IMR-90 (cell line): ENCODE data around the gene EMILIN2. TPM values are rescaled to one million over a fixed set of nuclear protein-coding genes. Genes with fewer than 3 reads are reported as not detected.

Source experiments
- ATAC-seq: fragments of 200-7000 bp; cut with Tn5 transposase; 2 replicates; pipeline ENCODE4 v1.9.1; 2020; ENCODE audit warnings: low read depth, mild to moderate bottlenecking, moderate library complexity
- BruUV-seq: library from RNA; stranded (reverse); fragments of 400-500 nt; replicated peaks from 2 replicates; lab custom pipeline; 2021; lab: Mats Ljungman, UMichigan
- CTCF ChIA-PET: fragments of 300-600 bp; formaldehyde crosslinking; extraction: SDS; loops from one replicate; lab custom pipeline; 2021; ENCODE audit warnings: antibody characterized with exemption; lab: Yijun Ruan, JAX
- POLR2A ChIA-PET: fragments of 300-600 bp; sonication (Branson Sonifier 250); formaldehyde crosslinking; loops from one replicate; lab custom pipeline; 2022; ENCODE audit warnings: antibody characterized with exemption; ENCODE audit not compliant: unreplicated experiment; lab: Charles Lee
- DNase-seq: peaks from one replicate; pipeline ENCODE4 v3.0.0; 2013
- H2AFZ ChIP-seq: replicated peaks from 2 replicates; pipeline ENCODE3; 2013; ENCODE audit warnings: low read length, mild to moderate bottlenecking; ENCODE audit not compliant: poor library complexity
- H2AK5ac ChIP-seq: 2 replicates; pipeline ENCODE4 v1.6.1; 2013; ENCODE audit warnings: low read depth, low read length, inconsistent platforms
- H2AK9ac ChIP-seq: replicated peaks from 2 replicates; pipeline ENCODE3; 2013; ENCODE audit warnings: mild to moderate bottlenecking, low read depth, low read length, moderate library complexity; ENCODE audit not compliant: poor library complexity
- H2BK120ac ChIP-seq: 2 replicates; pipeline ENCODE4 v1.6.1; 2013; ENCODE audit warnings: low read depth, low read length, inconsistent platforms
- H2BK15ac ChIP-seq: 3 replicates; pipeline ENCODE4 v1.6.1; 2013; ENCODE audit warnings: low read depth, low read length, inconsistent platforms
- H2BK20ac ChIP-seq: 2 replicates; pipeline ENCODE4 v1.6.1; 2013; ENCODE audit warnings: low read depth, mild to moderate bottlenecking, inconsistent platforms, low read length, moderate library complexity
- H2BK5ac ChIP-seq: 2 replicates; pipeline ENCODE4 v1.6.1; 2013; ENCODE audit warnings: mild to moderate bottlenecking, low read depth, low read length, inconsistent platforms; ENCODE audit not compliant: poor library complexity, severe bottlenecking
- H3K14ac ChIP-seq: replicated peaks from 2 replicates; pipeline ENCODE4 v1.6.1; 2013; ENCODE audit warnings: low read depth, low read length, inconsistent platforms
- H3K18ac ChIP-seq: 2 replicates; pipeline ENCODE4 v1.6.1; 2013; ENCODE audit warnings: low read depth, low read length, control low read depth
- H3K23ac ChIP-seq: 2 replicates; pipeline ENCODE4 v1.6.1; 2013; ENCODE audit warnings: low read depth, low read length, inconsistent platforms
- H3K27ac ChIP-seq: 2 replicates; pipeline ENCODE4 v1.5.1; 2013; ENCODE audit warnings: mild to moderate bottlenecking, control low read depth, low read length; ENCODE audit not compliant: insufficient read depth
- H3K27me3 ChIP-seq: 2 replicates; pipeline ENCODE4 v1.6.1; 2013; ENCODE audit warnings: low read length; ENCODE audit not compliant: control insufficient read depth, insufficient read depth
- H3K36me3 ChIP-seq: 2 replicates; pipeline ENCODE4 v1.6.1; 2013; ENCODE audit warnings: low read length, mixed read lengths; ENCODE audit not compliant: control insufficient read depth, insufficient read depth
- H3K4ac ChIP-seq: 2 replicates; pipeline ENCODE4 v1.6.1; 2013; ENCODE audit warnings: low read depth, low read length, inconsistent platforms
- H3K4me1 ChIP-seq: 2 replicates; pipeline ENCODE4 v1.6.1; 2013; ENCODE audit warnings: low read length, mixed read lengths; ENCODE audit not compliant: control insufficient read depth, insufficient read depth
- H3K4me2 ChIP-seq: 2 replicates; pipeline ENCODE4 v1.6.1; 2013; ENCODE audit warnings: low read depth, mild to moderate bottlenecking, control low read depth, low read length, moderate library complexity
- H3K4me3 ChIP-seq: 2 replicates; pipeline ENCODE4 v1.5.1; 2013; ENCODE audit warnings: low read depth, mild to moderate bottlenecking, control low read depth, low read length, moderate library complexity; ENCODE audit not compliant: insufficient read depth
- H3K56ac ChIP-seq: 2 replicates; pipeline ENCODE4 v1.6.1; 2013; ENCODE audit warnings: low read length, inconsistent platforms; ENCODE audit not compliant: insufficient read depth; ENCODE audit errors: extremely low read depth
- H3K79me1 ChIP-seq, 2 experiments: 2 replicates each; pipeline ENCODE4 v1.6.1; 2013; ENCODE audit warnings: low read length in 2 of 2, inconsistent platforms in 1 of 2, low read depth in 1 of 2
- H3K9ac ChIP-seq: 2 replicates; pipeline ENCODE4 v1.6.1; 2013; ENCODE audit warnings: low read depth, low read length, control low read depth
- H3K9me1 ChIP-seq: 2 replicates; pipeline ENCODE4 v1.6.1; 2013; ENCODE audit warnings: low read length, inconsistent platforms; ENCODE audit not compliant: insufficient read depth
- H3K9me3 ChIP-seq: 2 replicates; pipeline ENCODE4 v1.6.1; 2013; ENCODE audit warnings: low read length; ENCODE audit not compliant: control insufficient read depth, insufficient read depth
- H4K20me1 ChIP-seq: 2 replicates; pipeline ENCODE4 v1.6.1; 2013; ENCODE audit warnings: low read length, inconsistent platforms; ENCODE audit not compliant: insufficient read depth
- H4K5ac ChIP-seq: 2 replicates; pipeline ENCODE4 v1.6.1; 2013; ENCODE audit warnings: mild to moderate bottlenecking, low read depth, low read length, control low read depth
- H4K8ac ChIP-seq, 2 experiments: 2 replicates each; pipeline ENCODE4 v1.6.1; 2013; ENCODE audit warnings: low read depth in 2 of 2, low read length in 2 of 2, control low read depth in 1 of 2, inconsistent platforms in 1 of 2
- H4K91ac ChIP-seq: 2 replicates; pipeline ENCODE4 v1.6.1; 2013; ENCODE audit warnings: low read depth, low read length, inconsistent platforms; ENCODE audit not compliant: insufficient read depth
- FOS ChIP-seq: fragments of 150-350 bp; IDR thresholded peaks from 2 replicates; pipeline ENCODE4 v1.6.1; 2016; ENCODE audit warnings: low read depth, low read length
- MAFK ChIP-seq: IDR thresholded peaks from 2 replicates; pipeline ENCODE4 v1.6.1; 2012; ENCODE audit warnings: low read depth, low read length, improper control_type of control experiment
- MXI1 ChIP-seq: IDR thresholded peaks from 2 replicates; pipeline ENCODE4 v1.6.1; 2012; ENCODE audit warnings: low read depth, mild to moderate bottlenecking, low read length, moderate library complexity, borderline replicate concordance
- RFX5 ChIP-seq: IDR thresholded peaks from 2 replicates; pipeline ENCODE4 v1.8.0; 2012; ENCODE audit warnings: low read depth, mild to moderate bottlenecking, low read length, moderate library complexity
- SMC3 ChIP-seq: fragments of 150-350 bp; IDR thresholded peaks from 2 replicates; pipeline ENCODE4 v1.6.1; 2016; ENCODE audit warnings: low read depth, mild to moderate bottlenecking, antibody characterized with exemption, low read length, moderate library complexity
- WGBS, 2 experiments: methylation state at CpG; one replicate each; pipeline versions ENCODE4 v1.1.5 to v1.1.7; 2013; ENCODE audit warnings: missing lambda C conversion rate in 2 of 2; ENCODE audit not compliant: insufficient read length in 1 of 2; ENCODE audit errors: extremely low coverage in 2 of 2; 5-methylcytosine and 5-hydroxymethylcytosine counted together
- dilution Hi-C: fragments of 300-500 bp; cut with HindIII; formaldehyde crosslinking; loops from one replicate; pipeline ENCODE4 v1.14.3; 2018; ENCODE audit warnings: low sequenced_read_pairs; ENCODE audit not compliant: unreplicated experiment
- in situ Hi-C: fragments of 300-500 bp; cut with MboI; formaldehyde crosslinking; loops from 3 replicates; pipeline ENCODE4 v1.14.3; 2019; ENCODE audit warnings: low sequenced_read_pairs, inconsistent platforms, mixed read lengths
- intact Hi-C: fragments of 100-400 bp; cut with micrococcal nuclease; formaldehyde crosslinking; loops from 2 replicates; pipeline ENCODE4 v1.10.0; 2022
- polyA plus RNA-seq, 3 experiments: library from polyadenylated mRNA; depleted of rRNA; stranded (reverse); fragments of >200 nt; gene quantifications; 2 replicates each; pipeline ENCODE4 v1.2.3, GENCODE V29; 2012; ENCODE audit warnings: low replicate concordance in 1 of 3
- total RNA-seq: library from RNA; depleted of rRNA; stranded (reverse); fragments of >200 nt; gene quantifications from 2 replicates; pipeline ENCODE4 v1.2.3, GENCODE V29; 2012

The EMILIN2 gene
- total and polyA plus RNA-seq, 2 of the 4 experiments (the other 2 are of a cell fraction) = under 0.01 to 0.14 TPM

- no peaks in the 10 kb centered on the region for H3K36me3 ChIP-seq
- no peak overlapping the region for H2AK9ac ChIP-seq
- H3K18ac ChIP-seq = no peak overlapping the region
- H3K27me3 ChIP-seq = peaks cover 40% of the 10 kb centered on the region
- H3K4ac ChIP-seq = no peak overlapping the region
- no CpG with 5 or more reads among the region's 1 CpG for WGBS, 2 experiments
- no peaks in the 10 kb centered on the region for H3K79me1 ChIP-seq
- no peak overlapping the region for H4K8ac ChIP-seq
- no peak overlapping the region for H4K5ac ChIP-seq
- H3K27ac ChIP-seq = no peak overlapping the region
- in situ Hi-C loops (no loop called here), intact Hi-C loops (no loop called here), dilution Hi-C loops (no loop called here)
- H2AK5ac ChIP-seq = no peak overlapping the region
- ChIA-PET POLR2A (no interaction called here), CTCF (no interaction called here)
- no peak for ATAC-seq
- no peak overlapping the region for H3K4me2 ChIP-seq
- no peak overlapping the region for H3K23ac ChIP-seq
- no peak overlapping the region for H2BK20ac ChIP-seq
- H3K9me1 ChIP-seq = no peaks in the 10 kb centered on the region
- H4K91ac ChIP-seq = no peak overlapping the region
- H3K4me1 ChIP-seq = no peaks in the 10 kb centered on the region
- TF ChIP-seq RFX5 = no peak
- no peak for TF ChIP-seq MAFK
- no peak for TF ChIP-seq MXI1
- no peak for TF ChIP-seq FOS
- TF ChIP-seq SMC3 = no peak
- H3K56ac ChIP-seq = no peak overlapping the region
- H2BK5ac ChIP-seq = no peak overlapping the region
- no peak overlapping the region for H2BK120ac ChIP-seq
- no peak overlapping the region for H2BK15ac ChIP-seq
- peaks cover 3% of the 10 kb centered on the region; the same call in 1 of the 2 replicates for H3K9me3 ChIP-seq
- DNase-seq = no peak
- H3K14ac ChIP-seq = no peak overlapping the region
- no peak overlapping the region for H3K4me3 ChIP-seq
- BruUV-seq = no TSS peak
- H2AFZ ChIP-seq = no peak overlapping the region
- no peaks in the 10 kb centered on the region for H4K20me1 ChIP-seq
- H3K9ac ChIP-seq = no peak overlapping the region
Measured at GRCh38 chr18:2840521-2840920, 6.3 kb upstream of the EMILIN2 start.
